ENCODE measurements around the gene ZNF593. TPM values are rescaled to one million over a fixed set of nuclear protein-coding genes. Genes with fewer than 3 reads are reported as not detected.
A peak's percentile ranks its signal among the peaks of the same experiment; 100 is the strongest.

Gene ZNF593
- total and polyA plus RNA-seq, 2 of the 13 experiments (the other 11 are each of a cell fraction or from before 2014, with no cell fraction given), result 37.3 to 55.8 TPM

DNA sequence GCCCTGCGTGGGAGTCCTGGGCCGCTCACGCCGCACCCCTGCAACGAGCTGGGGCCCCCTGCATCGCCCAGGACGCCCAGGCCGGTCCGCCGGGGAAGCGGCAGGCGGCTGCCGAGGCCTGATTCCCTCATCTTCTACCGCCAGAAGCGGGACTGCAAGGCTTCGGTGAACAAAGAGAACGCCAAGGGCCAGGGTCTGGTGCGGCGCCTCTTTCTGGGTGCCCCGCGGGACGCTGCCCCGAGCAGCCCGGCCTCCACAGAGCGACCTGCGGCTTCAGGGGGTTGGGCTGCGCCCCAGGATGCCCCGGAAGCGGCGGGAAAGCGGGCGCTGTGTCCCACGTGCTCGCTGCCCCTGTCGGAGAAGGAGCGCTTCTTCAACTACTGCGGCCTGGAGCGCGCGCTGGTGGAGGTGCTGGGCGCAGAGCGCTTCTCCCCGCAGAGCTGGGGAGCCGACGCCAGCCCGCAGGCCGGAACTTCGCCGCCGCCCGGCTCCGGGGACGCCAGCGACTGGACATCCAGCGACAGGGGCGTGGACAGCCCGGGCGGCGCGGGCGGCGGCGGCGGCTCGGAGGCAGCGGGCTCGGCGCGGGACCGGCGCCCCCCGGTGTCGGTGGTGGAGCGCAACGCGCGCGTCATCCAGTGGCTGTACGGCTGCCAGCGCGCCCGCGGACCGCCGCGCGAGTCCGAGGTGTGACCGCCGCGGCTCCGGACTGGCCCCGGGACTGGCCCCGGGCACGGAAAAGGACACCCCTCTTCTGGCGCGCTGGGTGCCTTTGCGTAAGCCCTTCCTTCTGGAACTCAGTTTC, 8.1 kb upstream of the ZNF593 start (continued):
- no peak for TF ChIP-seq KIAA2018 (CRISPR knock-in tag; IDR thresholded peaks at IDR 0.05; ENCODE audit: borderline replicate concordance)
- TF ChIP-seq THAP11 (CRISPR knock-in tag; IDR thresholded peaks at IDR 0.05), result 0 out of 2 replicates have a peak, but pooled peaks have one; percentile 18
- peak; percentile 64; the same call in 1 of the 2 replicates for TF ChIP-seq ZFY (CRISPR knock-in tag; IDR thresholded peaks at IDR 0.05)
- TF ChIP-seq CTCF (CRISPR knock-in tag; IDR thresholded peaks at IDR 0.05), result peak; percentile 43; the same call in 1 of the 2 replicates
- TF ChIP-seq NFKB2 (CRISPR knock-in tag; IDR thresholded peaks at IDR 0.05; ENCODE audit: borderline replicate concordance), result peak; percentile 39; the same call in 1 of the 2 replicates
- peak; percentile 42; the same call in 1 of the 2 replicates for TF ChIP-seq ZNF773 (CRISPR knock-in tag; IDR thresholded peaks at IDR 0.05; ENCODE audit: borderline replicate concordance)
- peak; percentile 59; the same call in 1 of the 2 replicates for TF ChIP-seq ZBTB38 (CRISPR knock-in tag; IDR thresholded peaks at IDR 0.05)
- no peak for TF ChIP-seq FOXK1 (CRISPR knock-in tag; IDR thresholded peaks at IDR 0.05; ENCODE audit: borderline replicate concordance, low read depth)
- TF ChIP-seq AGO1 (IDR thresholded peaks at IDR 0.05; ENCODE audit: low read depth, low read length, poor library complexity, severe bottlenecking), result no peak
- no peak for TF ChIP-seq CC2D1A (CRISPR knock-in tag; IDR thresholded peaks at IDR 0.05)
- peak; percentile 65 for TF ChIP-seq SALL1 (CRISPR knock-in tag; IDR thresholded peaks at IDR 0.05)
- no peak for TF ChIP-seq ZNF18 (CRISPR knock-in tag; IDR thresholded peaks at IDR 0.05; ENCODE audit: insufficient replicate concordance)
- no peak for TF ChIP-seq ZNF337 (CRISPR knock-in tag; IDR thresholded peaks at IDR 0.05; ENCODE audit: borderline replicate concordance, low read depth)
- TF ChIP-seq SP1 (IDR thresholded peaks at IDR 0.05), result no peak
- TF ChIP-seq SP1 (CRISPR knock-in tag; IDR thresholded peaks at IDR 0.05), result no peak
